BJ (cell line): ENCODE data around the gene RASSF8. TPM values are rescaled to one million over a fixed set of nuclear protein-coding genes. Genes with fewer than 3 reads are reported as not detected.

ENCODE experiments used
- CTCF ChIA-PET: fragments of 350-600 bp; formaldehyde crosslinking; extraction: SDS; loops from one replicate; lab custom pipeline; 2021; ENCODE audit warnings: antibody characterized with exemption, inconsistent platforms; lab: Yijun Ruan, JAX
- POLR2A ChIA-PET: fragments of 300-600 bp; sonication (Branson Sonifier 250); formaldehyde crosslinking; extraction: SDS; loops from one replicate; lab custom pipeline; 2021; ENCODE audit warnings: antibody characterized with exemption; lab: Charles Lee
- DNase-seq: peaks from one replicate; pipeline ENCODE4 v3.0.0-alpha.2; 2011; ENCODE audit warnings: low read depth
- H3K27me3 ChIP-seq: 2 replicates; pipeline ENCODE4 v1.6.0; 2011; ENCODE audit warnings: low read length; ENCODE audit not compliant: control insufficient read depth, insufficient read depth
- H3K36me3 ChIP-seq: 2 replicates; pipeline ENCODE4 v1.5.1; 2011; ENCODE audit warnings: low read length; ENCODE audit not compliant: control insufficient read depth, insufficient read depth
- H3K4me3 ChIP-seq: 2 replicates; pipeline ENCODE4 v1.5.1; 2011; ENCODE audit warnings: low read depth, mild to moderate bottlenecking, control low read depth, low read length
- CTCF ChIP-seq: IDR thresholded peaks from 2 replicates; pipeline ENCODE4 v1.5.1; 2011; ENCODE audit warnings: low read depth, mild to moderate bottlenecking, control low read depth, inconsistent platforms, low read length, moderate library complexity; ENCODE audit not compliant: insufficient read depth
- polyA plus RNA-seq: library from polyadenylated mRNA; depleted of rRNA; stranded (reverse); fragments of >200 nt; gene quantifications from 2 replicates; pipeline ENCODE4 v1.2.3, GENCODE V29; 2011; rRNA removed

The RASSF8 gene
- polyA plus RNA-seq, 1 experiment, result 35.8 TPM

- no peaks in the 10 kb centered on the region for H3K36me3 ChIP-seq
- ChIA-PET POLR2A (no interaction called here), CTCF (interaction anchor here (0.9 to 1.8 kb wide), 5 partner anchors 8 to 306 kb away, joined by 3 to 6 read pairs (median 3); no protein-coding TSS in a partner anchor)
- no peak for DNase-seq
- no peak overlapping the region for H3K4me3 ChIP-seq
- H3K27me3 ChIP-seq, result peaks cover 5% of the 10 kb centered on the region
- TF ChIP-seq CTCF, result no peak
These were observed 168.9 kb downstream of the RASSF8 start for GRCh38 chr12:26127404-26127803.

GRCh38 chr12:26128168-26128567, 169.7 kb downstream of the RASSF8 start:
- ChIA-PET POLR2A (no interaction called here), CTCF (interaction anchor here (0.8 to 1.8 kb wide), 3 partner anchors 9 to 25 kb away, joined by 3 to 6 read pairs (median 4); no protein-coding TSS in a partner anchor)
- TF ChIP-seq CTCF, result no peak
- DNase-seq, result no peak
- Histone ChIP-seq H3K27me3 (peaks cover 5% of the 10 kb centered on the region), H3K36me3 (no peaks in the 10 kb centered on the region), H3K4me3 (no peak overlapping the region)

Other genes with a start within 250 kb of the RASSF8 start
- gene BHLHE41, start 166.4 kb downstream of the RASSF8 start, polyA plus RNA-seq, result 4.0 and 5.3 TPM in 2 replicates
- 29.8 and 37.6 TPM in 2 replicates for gene SSPN, start 236.9 kb downstream of the RASSF8 start, polyA plus RNA-seq